ENCODE data around the gene KRTAP10-3.

DNA sequence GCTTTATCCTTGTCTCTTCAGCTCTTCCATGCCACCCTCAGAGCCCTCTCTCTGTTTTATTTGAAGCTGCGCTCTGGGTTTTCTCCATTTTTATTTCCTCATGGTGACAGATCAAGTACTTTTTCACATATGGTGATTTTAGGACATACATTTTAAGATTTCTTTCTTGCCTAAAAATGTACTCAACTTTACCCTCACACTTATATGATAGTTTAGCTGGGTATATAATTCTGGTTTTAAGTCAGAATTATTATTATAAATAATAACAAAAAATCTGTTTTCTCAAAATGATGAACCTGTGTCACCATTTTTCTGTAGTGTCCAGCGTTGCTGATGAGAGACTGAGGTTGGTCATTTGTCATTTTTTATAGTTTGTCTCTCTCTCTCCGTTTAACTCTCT lies 22.6 kb upstream of the KRTAP10-3 start:
- TF ChIP-seq, protein P1, sequence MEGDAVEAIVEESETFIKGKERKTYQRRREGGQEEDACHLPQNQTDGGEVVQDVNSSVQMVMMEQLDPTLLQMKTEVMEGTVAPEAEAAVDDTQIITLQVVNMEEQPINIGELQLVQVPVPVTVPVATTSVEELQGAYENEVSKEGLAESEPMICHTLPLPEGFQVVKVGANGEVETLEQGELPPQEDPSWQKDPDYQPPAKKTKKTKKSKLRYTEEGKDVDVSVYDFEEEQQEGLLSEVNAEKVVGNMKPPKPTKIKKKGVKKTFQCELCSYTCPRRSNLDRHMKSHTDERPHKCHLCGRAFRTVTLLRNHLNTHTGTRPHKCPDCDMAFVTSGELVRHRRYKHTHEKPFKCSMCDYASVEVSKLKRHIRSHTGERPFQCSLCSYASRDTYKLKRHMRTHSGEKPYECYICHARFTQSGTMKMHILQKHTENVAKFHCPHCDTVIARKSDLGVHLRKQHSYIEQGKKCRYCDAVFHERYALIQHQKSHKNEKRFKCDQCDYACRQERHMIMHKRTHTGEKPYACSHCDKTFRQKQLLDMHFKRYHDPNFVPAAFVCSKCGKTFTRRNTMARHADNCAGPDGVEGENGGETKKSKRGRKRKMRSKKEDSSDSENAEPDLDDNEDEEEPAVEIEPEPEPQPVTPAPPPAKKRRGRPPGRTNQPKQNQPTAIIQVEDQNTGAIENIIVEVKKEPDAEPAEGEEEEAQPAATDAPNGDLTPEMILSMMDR (IDR thresholded peaks at IDR 0.05; ENCODE audit: low read depth, low read length), result no peak
- no peak for TF ChIP-seq POLR2A (IDR thresholded peaks at IDR 0.05; ENCODE audit: extremely low read depth, insufficient read length)

All from NB4 (cell line).